ENCODE data around the gene SMIM14. TPM values are rescaled to one million over a fixed set of nuclear protein-coding genes. Genes with fewer than 3 reads are reported as not detected.
"Not testable (repeated sequence)": the region's sequence is repeated elsewhere in the genome, so short reads cannot be mapped to it uniquely, and the experiment has no call there.

The SMIM14 gene
- total and polyA plus RNA-seq, 7 experiments from 2014 or later: 4.6 to 28.5 (median 13.7) TPM

DNA sequence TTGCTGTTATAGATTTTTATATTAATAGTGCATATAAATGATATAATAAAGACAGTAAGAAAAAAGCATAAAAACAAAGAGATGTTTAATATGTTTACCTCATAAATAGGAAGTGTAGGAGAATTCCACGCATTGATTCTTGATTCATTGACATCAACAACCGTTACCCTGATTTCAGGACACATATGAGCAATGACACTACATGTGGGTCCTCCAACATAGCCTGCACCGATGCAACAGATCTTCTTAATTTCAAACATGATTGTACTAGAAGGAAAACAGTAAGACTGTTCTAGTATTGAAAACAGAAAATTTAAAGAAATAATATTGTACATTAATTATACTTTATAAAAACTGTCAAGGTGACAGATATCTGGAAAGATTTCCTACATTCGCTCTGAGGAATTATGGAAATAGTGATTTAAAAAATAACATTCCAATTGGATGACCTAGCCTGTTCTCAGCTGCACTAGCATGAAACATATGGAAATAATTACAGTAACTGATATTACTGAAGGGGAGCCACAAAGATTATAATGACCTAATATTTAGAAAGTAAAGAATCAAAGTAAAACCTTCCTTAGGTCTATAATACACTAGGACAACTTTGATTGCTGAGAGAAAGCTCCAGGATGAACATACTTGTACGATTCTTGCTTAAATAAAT, 117.3 kb downstream of the SMIM14 start:
- Histone ChIP-seq H3K27me3 (ENCODE audit: control insufficient read depth in 2 of 2, insufficient read depth in 2 of 2, low read length in 2 of 2) (no peaks in the 10 kb centered on the region), H3K4me1 (ENCODE audit: control insufficient read depth in 2 of 2, insufficient read depth in 2 of 2, low read length in 2 of 2) (peaks cover 4 to 6% of the 10 kb centered on the region in 2 donors), H3K9me3 (ENCODE audit: control insufficient read depth in 2 of 3, low read length in 3 of 3) (no peaks in the 10 kb centered on the region), H3K36me3 (ENCODE audit: control insufficient read depth in 2 of 3, insufficient read depth in 3 of 3, low read length in 3 of 3) (peaks cover 0 to 8% (median 0%) of the 10 kb centered on the region in 3 experiments), H3K27ac (ENCODE audit: low read depth, low read length) (no peak overlapping the region), H3K4me3 (ENCODE audit: low read length) (no peak overlapping the region)
- intact Hi-C loops (cut with micrococcal nuclease): loop anchor here in 1 of 2 donors (10.0 kb wide), 3 partner anchors 157 to 783 kb away; partner anchors contain the start of genes RFC1 and RHOH
- Mint-ChIP-seq H3K27ac (no peak overlapping the region), H3K27me3 (no peaks in the 10 kb centered on the region), H3K36me3 (peaks cover 0 to 3% (median 2%) of the 10 kb centered on the region in 5 donors), H3K9me3 (no peaks in the 10 kb centered on the region), H3K4me1 (peaks cover under 1 to 10% (median 8%) of the 10 kb centered on the region in 7 donors), H3K4me3 (no peak overlapping the region)
- ATAC-seq (no peak), DNase-seq (no peak)
- CTCF ChIA-PET: interaction anchor here (0.6 kb wide), 1 partner anchor 488 kb away, joined by 3 read pairs; no protein-coding TSS in a partner anchor
- POLR2A ChIA-PET: no interaction called here

DNA sequence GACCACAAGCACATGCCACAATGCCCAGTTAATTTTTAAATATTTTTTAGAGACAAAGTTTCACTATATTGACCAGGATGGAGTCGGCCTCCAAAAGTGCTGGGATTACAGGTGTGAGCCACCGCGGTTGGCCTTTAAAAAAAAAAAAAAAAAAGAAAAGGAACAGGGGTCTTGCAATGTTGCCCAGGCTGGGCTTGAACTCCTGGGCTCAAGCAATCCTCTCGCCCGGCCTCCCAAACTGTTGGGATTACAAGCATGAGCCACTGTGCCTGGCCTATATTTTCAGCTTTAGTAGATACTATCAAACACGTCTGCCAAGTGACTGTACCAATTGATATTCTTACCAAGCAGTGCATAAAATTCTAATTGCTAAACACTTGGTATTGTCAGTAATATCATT, 120.2 kb downstream of the SMIM14 start:
- DNase-seq: no peak
- Histone ChIP-seq H3K9me3 (ENCODE audit: control insufficient read depth in 2 of 3, low read length in 3 of 3) (no peaks in the 10 kb centered on the region), H3K4me3 (ENCODE audit: low read length) (no peak overlapping the region), H3K4me1 (ENCODE audit: control insufficient read depth in 2 of 2, insufficient read depth in 2 of 2, low read length in 2 of 2) (no peaks in the 10 kb centered on the region), H3K36me3 (ENCODE audit: control insufficient read depth in 2 of 3, insufficient read depth in 3 of 3, low read length in 3 of 3) (peaks cover 0 to 8% (median 0%) of the 10 kb centered on the region in 3 experiments), H3K27me3 (ENCODE audit: control insufficient read depth in 2 of 2, insufficient read depth in 2 of 2, low read length in 2 of 2) (no peaks in the 10 kb centered on the region), H3K27ac (ENCODE audit: low read depth, low read length) (no peak overlapping the region)
- Mint-ChIP-seq H3K9me3 (no peaks in the 10 kb centered on the region), H3K4me1 (no peaks in the 10 kb centered on the region), H3K4me3 (no peak overlapping the region), H3K27me3 (no peaks in the 10 kb centered on the region), H3K27ac (no peak overlapping the region), H3K36me3 (peaks cover 0 to 7% (median 5%) of the 10 kb centered on the region in 5 donors)
- intact Hi-C loops (cut with micrococcal nuclease): no loop called here
- no peak for ATAC-seq
- CTCF ChIA-PET: interaction anchor here (0.7 kb wide), 1 partner anchor 460 kb away, joined by 3 read pairs; no protein-coding TSS in a partner anchor
- POLR2A ChIA-PET: no interaction called here

DNA sequence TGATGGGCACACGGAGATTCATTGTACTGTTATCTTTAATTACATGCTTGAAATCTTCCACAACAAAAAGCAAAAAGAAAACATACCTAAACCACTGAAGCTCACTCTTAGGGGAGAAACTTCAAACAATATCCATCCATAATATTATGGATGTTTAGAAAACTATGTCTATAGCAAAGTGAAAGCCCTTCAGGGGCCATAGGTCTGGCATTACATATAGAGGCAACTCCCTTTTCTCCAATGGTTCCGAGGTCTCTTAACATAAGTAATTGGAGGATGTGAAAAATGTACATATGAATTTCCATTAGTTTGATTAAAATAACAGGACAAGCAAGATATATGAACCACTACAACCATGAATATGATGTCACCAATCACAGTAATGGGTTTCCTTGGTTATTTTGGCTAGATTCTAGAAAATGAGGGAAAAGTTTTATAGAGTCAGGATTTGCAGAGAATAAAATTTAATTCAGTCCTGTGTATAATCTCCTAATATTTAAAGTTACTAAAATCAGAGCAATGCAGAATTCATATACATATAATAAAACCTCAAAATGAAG, 122.2 kb downstream of the SMIM14 start:
- no peak for ATAC-seq
- Histone ChIP-seq H3K27me3 (ENCODE audit: control insufficient read depth in 2 of 2, insufficient read depth in 2 of 2, low read length in 2 of 2) (no peaks in the 10 kb centered on the region), H3K27ac (ENCODE audit: low read depth, low read length) (no peak overlapping the region), H3K4me3 (ENCODE audit: low read length) (no peak overlapping the region), H3K9me3 (ENCODE audit: control insufficient read depth in 2 of 3, low read length in 3 of 3) (no peaks in the 10 kb centered on the region), H3K36me3 (ENCODE audit: control insufficient read depth in 2 of 3, insufficient read depth in 3 of 3, low read length in 3 of 3) (peaks cover 0 to 15% (median 0%) of the 10 kb centered on the region in 3 experiments), H3K4me1 (ENCODE audit: control insufficient read depth in 2 of 2, insufficient read depth in 2 of 2, low read length in 2 of 2) (no peaks in the 10 kb centered on the region)
- no peaks in the 10 kb centered on the region for H3K9me3 Mint-ChIP-seq
- H3K4me1 Mint-ChIP-seq: no peaks in the 10 kb centered on the region
- peaks cover 5 to 11% (median 9%) of the 10 kb centered on the region in 5 donors for H3K36me3 Mint-ChIP-seq
- POLR2A ChIA-PET: no interaction called here
- intact Hi-C loops (cut with micrococcal nuclease): no loop called here
- H3K27me3 Mint-ChIP-seq: no peaks in the 10 kb centered on the region
- DNase-seq: no peak
- H3K4me3 Mint-ChIP-seq: no peak overlapping the region
- no peak overlapping the region for H3K27ac Mint-ChIP-seq
- CTCF ChIA-PET: no interaction called here

DNA sequence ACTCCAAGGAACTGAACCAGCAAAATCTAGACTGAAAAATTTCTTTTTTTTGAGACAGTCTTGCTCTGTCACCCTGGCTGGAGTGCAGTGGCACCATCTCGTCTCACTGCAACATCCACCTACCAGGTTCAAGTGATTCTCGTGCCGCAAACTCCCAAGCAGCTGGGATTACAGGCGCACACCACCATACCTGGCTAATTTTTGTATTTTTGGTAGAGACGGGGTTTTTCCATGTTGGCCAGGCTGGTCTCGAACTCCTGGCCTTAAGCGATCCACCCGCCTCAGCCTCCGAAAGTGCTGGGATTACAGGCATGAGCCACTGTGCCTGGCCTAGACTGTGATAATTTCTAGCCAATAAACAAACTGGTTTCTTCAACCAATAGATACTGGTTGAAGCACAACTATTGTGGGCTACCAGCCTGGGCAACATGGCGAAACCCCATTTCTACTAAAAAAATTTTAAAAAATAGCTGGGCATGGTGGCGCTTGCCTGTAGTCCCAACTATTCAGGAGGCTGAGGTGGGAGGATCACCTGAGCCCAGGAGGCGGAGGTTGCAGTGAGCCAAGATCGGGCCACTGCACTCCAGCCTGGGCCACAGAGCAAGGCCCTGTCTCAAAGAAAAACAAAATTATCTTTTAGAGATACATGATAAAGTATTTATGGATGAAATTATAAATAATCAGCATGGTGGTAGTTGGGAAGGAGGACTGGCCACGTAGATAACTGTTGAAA, 122.8 kb downstream of the SMIM14 start:
- H3K4me3 Mint-ChIP-seq; H3K4me3 ChIP-seq (ENCODE audit: low read length); CTCF ChIA-PET; H3K4me1 ChIP-seq (ENCODE audit: control insufficient read depth in 2 of 2, insufficient read depth in 2 of 2, low read length in 2 of 2); H3K9me3 Mint-ChIP-seq; H3K27ac Mint-ChIP-seq; H3K9me3 ChIP-seq (ENCODE audit: control insufficient read depth in 2 of 3, low read length in 3 of 3); H3K27me3 Mint-ChIP-seq; DNase-seq; H3K4me1 Mint-ChIP-seq; H3K27ac ChIP-seq (ENCODE audit: low read depth, low read length); H3K27me3 ChIP-seq (ENCODE audit: control insufficient read depth in 2 of 2, insufficient read depth in 2 of 2, low read length in 2 of 2); intact Hi-C loops (cut with micrococcal nuclease); ATAC-seq; POLR2A ChIA-PET: not testable (repeated sequence)
- H3K36me3 ChIP-seq (ENCODE audit: control insufficient read depth in 2 of 3, insufficient read depth in 3 of 3, low read length in 3 of 3): peaks cover 0 to 15% (median 0%) of the 10 kb centered on the region in 3 experiments
- H3K36me3 Mint-ChIP-seq: peaks cover 5 to 11% (median 9%) of the 10 kb centered on the region in 5 donors

DNA sequence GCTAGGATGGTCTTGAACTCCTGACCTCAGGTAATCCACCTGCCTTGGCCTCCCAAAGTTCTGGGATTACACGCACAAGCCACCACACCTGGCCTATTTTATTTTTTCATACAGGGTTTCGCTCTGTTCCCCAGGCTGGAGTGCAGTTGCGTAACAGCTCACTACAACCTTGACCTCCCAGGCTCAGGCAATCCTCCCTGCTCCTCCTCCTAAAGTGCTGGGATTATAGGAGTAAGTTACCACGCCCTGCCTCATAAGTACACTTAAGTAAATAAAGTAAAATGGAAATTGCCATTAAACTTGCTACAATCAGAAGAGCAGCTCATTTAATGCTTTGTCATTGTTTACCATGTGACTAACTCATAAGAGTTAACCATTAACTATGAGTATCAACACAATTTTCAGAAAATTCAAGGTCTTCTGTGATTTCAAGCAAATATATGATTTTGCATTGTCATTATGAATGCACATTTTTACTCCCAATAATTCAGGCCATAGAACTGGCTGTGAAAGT, 123.7 kb downstream of the SMIM14 start:
- ATAC-seq (no peak), DNase-seq (no peak)
- H3K27me3 Mint-ChIP-seq: no peaks in the 10 kb centered on the region
- H3K9me3 ChIP-seq (ENCODE audit: control insufficient read depth in 2 of 3, low read length in 3 of 3): no peaks in the 10 kb centered on the region
- no peaks in the 10 kb centered on the region for H3K4me1 Mint-ChIP-seq
- ChIA-PET CTCF (no interaction called here), POLR2A (no interaction called here)
- no peaks in the 10 kb centered on the region for H3K27me3 ChIP-seq (ENCODE audit: control insufficient read depth in 2 of 2, insufficient read depth in 2 of 2, low read length in 2 of 2)
- peaks cover 0 to 15% (median 0%) of the 10 kb centered on the region in 3 experiments for H3K36me3 ChIP-seq (ENCODE audit: control insufficient read depth in 2 of 3, insufficient read depth in 3 of 3, low read length in 3 of 3)
- H3K27ac ChIP-seq (ENCODE audit: low read depth, low read length): no peak overlapping the region
- no peak overlapping the region for H3K4me3 Mint-ChIP-seq
- no peak overlapping the region for H3K4me3 ChIP-seq (ENCODE audit: low read length)
- H3K36me3 Mint-ChIP-seq: peaks cover 5 to 16% (median 10%) of the 10 kb centered on the region in 5 donors
- no peaks in the 10 kb centered on the region for H3K9me3 Mint-ChIP-seq
- H3K27ac Mint-ChIP-seq: peak overlapping the region in 1 of 9 donors; percentile 36
- intact Hi-C loops (cut with micrococcal nuclease): no loop called here
- no peaks in the 10 kb centered on the region for H3K4me1 ChIP-seq (ENCODE audit: control insufficient read depth in 2 of 2, insufficient read depth in 2 of 2, low read length in 2 of 2)

DNA sequence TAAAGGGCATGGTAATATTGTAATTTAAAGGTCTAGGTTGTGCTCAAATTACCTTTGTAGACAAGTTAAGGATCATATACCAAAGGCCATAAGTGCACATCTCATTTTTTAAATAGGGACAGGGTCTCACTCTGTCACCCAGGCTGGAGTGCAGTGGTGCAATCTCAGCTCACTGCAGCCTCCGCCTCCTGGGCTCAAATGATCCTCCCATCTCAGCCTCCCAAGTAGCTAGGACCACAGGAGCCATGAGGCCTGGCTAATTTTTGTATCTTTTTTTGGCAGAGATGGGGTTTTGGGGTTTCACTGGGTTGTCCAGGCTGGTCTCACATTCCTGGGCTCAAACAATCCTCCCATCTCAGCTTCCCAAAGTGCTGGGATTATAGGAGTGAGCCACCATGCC, 124.4 kb downstream of the SMIM14 start:
- DNase-seq; intact Hi-C loops (cut with micrococcal nuclease); H3K4me3 ChIP-seq (ENCODE audit: low read length); CTCF ChIA-PET; H3K4me1 Mint-ChIP-seq; H3K27me3 ChIP-seq (ENCODE audit: control insufficient read depth in 2 of 2, insufficient read depth in 2 of 2, low read length in 2 of 2); H3K4me3 Mint-ChIP-seq; H3K27me3 Mint-ChIP-seq; ATAC-seq; H3K4me1 ChIP-seq (ENCODE audit: control insufficient read depth in 2 of 2, insufficient read depth in 2 of 2, low read length in 2 of 2); H3K9me3 Mint-ChIP-seq; H3K27ac ChIP-seq (ENCODE audit: low read depth, low read length); H3K27ac Mint-ChIP-seq; H3K9me3 ChIP-seq (ENCODE audit: control insufficient read depth in 2 of 3, low read length in 3 of 3); POLR2A ChIA-PET: not testable (repeated sequence)
- peaks cover 5 to 23% (median 10%) of the 10 kb centered on the region in 5 donors for H3K36me3 Mint-ChIP-seq
- H3K36me3 ChIP-seq (ENCODE audit: control insufficient read depth in 2 of 3, insufficient read depth in 3 of 3, low read length in 3 of 3): peaks cover 0 to 17% (median 0%) of the 10 kb centered on the region in 3 experiments

Data from naive thymus-derived CD4-positive, alpha-beta T cell (primary cell).